Brain pericyte (primary cell): ENCODE measurements around the gene PLEKHG5.
"Not testable (repeated sequence)": the region's sequence is repeated elsewhere in the genome, so short reads cannot be mapped to it uniquely, and the experiment has no call there.

Source experiments
- DNase-seq: peaks from one replicate; pipeline ENCODE4 v3.0.0-alpha.2; 2012; ENCODE audit warnings: low read depth, low spot score

Gene PLEKHG5

GRCh38 chr1:6496890-6497214 is 5.4 kb upstream of the PLEKHG5 start:
- no peak for DNase-seq

GRCh38 chr1:6496365-6496721 is 4.9 kb upstream of the PLEKHG5 start:
- no peak for DNase-seq

DNA sequence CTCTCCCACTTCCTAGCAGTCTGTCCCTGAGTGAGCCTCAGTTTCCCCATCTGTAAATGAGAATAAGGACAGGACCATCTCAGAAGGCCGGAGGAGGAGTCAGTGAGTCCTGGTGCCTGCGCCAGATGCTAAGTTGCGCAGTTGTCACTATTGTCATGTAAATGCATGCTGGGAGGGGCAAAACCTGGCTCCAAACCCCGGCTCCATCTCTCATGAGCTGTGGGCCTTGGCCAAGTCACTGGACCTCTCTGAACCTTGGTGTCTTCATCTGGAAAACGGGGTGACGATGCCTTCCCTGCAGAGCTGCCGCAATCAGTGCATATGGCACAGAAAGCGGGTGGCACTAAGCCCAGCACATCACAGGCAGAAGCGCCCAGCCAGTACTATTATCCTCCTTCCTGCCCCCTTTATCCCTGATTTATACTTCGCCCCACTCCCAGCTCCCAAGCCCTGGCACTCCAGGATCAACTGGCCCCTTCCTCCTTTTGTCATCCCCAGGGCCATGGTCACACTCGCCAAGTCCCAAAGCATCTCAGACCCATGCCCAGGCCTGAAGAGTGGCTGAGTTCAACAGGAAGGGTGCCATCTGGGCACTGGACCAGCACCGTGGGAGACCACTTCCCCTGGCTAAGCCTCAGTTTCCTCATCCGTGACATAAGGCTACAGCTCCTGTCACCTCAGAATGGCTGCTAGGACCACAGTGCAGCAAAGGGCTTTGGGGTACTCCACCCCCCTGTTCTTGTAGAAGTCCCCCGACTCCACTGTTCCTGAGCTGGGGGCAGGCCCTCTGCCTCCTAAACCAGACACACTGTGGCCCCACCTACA is 4.3 kb upstream of the PLEKHG5 start:
- no peak for DNase-seq

DNA sequence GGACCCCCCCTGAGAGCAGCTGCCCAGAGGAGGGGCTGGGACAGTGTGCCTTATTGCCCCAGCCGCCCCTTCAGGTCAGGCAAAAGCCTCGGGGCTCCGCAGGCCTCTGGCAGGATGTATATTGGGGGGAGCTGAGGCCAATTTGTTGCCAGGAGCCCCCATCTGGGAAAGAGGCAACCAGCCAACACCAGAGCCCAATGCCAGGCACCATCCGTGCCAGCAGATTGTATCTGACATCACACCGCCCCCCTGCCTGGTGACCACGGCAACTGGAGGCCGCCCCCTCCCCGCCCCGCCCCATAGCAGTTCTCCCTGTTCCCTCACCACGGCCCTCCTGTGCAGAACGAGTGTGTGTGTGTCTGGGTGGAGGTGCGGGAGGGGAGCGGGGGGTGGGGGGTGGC is 3.6 kb upstream of the PLEKHG5 start:
- DNase-seq: no peak

DNA sequence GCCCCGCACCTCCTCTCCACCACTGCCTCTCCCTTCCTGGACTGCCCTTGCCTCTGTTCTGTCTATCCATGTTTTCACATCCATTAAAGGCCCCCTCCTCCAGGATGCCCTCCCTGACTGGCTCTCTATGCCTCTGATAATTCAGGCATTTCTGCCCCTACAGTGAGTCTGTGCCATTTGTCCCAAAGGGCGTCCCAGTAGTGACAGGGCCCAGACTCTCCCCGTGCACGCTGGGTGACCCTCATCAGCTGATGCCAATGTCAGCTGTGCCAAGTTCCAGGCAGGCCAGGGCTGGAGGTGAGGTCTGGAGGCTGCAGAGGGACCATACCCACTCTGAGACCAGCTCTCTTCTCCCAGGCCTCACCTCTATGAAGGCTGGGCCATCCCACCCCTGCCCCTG is 3.2 kb upstream of the PLEKHG5 start:
- DNase-seq: no peak

DNA sequence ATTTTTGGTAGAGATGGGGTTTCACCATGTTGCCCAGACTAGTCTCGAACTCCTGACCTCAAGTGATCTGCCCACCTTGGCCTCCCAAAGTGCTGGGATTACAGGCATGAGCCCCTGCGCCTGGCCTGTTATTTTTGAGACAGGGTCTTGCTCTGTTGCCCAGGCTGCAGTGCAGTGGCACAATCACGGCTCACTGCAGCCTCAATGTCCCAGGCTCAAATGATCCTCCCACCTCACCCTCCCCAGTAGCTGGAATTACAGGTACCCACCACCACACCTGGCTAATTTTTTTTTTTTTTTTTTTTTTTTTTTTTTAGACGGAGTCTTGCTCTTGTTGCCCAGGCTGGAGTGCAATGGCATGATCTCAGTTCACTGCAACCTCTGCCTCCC is 2.4 kb upstream of the PLEKHG5 start:
- not testable (repeated sequence) for DNase-seq

GRCh38 chr1:6491966-6492365 is 499 bp upstream of the PLEKHG5 start:
- DNase-seq: no peak

DNA sequence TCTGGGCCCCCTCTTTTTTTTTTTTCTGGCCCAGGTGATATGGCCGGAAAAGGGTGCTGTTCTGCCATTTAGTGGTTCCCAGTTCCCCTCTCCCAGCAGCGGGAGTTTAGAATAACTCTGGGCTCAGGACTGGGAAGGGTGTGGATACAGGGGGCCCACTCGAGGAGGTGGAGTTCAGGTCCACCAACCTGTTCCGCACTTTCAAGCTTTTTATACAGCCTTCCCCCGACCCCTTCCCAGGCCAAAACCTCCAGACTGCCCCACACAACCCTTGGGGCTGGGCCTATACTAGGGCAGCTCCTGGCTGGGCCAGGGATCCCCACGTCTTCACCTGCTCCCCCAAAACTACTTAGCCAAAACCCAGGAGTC is 402 bp downstream of the PLEKHG5 start:
- DNase-seq: no peak

- DNase-seq: no peak
Observed at GRCh38 chr1:6490181-6491080, 1.0 kb downstream of the PLEKHG5 start.

DNA sequence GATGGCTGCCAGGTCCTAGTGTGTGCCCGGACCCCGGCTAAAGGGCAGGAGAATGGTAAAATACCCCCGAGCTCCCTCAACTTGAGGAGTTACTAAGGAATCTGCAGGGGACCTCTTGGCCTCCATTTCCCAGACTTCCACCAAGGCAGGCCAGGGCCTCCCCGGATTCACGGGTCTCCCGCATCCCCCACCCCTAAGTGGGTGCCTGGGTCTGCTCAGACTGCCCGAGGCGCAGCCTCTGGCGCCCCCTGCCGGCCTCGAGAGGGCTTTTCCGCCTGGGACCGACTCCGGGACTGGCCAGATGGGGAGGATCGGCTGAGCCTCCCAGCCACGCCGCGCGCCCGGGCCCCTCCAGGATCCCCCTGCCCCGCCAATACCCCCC is 1.7 kb downstream of the PLEKHG5 start:
- no peak for DNase-seq

- no peak for DNase-seq
Observed at GRCh38 chr1:6489383-6489765, 2.1 kb downstream of the PLEKHG5 start.

- DNase-seq: no peak
Observed at GRCh38 chr1:6488602-6489382, 2.7 kb downstream of the PLEKHG5 start.

DNA sequence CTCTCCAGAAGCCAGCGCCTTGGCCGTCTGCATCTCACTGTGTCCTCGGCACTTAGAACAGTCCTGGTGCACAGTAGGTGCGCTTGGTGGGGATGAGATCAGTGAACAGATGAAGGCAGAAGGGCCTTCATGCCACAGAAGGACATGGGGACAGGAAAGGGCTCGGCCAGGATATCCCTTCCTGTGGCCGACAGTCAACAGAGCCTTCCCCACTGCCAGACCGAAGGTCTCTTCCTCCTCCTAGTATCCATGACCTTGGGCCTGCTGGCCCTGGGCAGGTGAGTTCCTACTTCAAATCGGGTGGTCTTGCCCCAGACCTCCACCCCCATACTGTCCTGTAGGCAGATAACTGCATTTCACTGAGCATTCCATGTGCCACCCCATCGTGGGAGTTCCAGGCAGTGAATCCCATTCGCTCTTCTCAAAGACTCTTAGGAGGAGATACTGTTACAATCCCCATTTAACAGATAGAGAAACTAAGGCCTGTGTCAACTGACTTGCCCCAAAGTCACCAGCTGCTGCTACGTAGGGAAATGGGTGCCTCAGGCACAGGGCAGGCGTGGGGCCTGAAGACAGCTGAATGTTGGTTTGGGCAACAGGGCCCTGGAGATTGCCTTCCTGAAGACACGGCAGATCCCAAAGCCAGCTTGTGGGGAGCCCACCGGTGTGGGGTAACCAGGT is 3.5 kb downstream of the PLEKHG5 start:
- DNase-seq: no peak

- DNase-seq: no peak
Observed at GRCh38 chr1:6486433-6487011, 4.9 kb downstream of the PLEKHG5 start.

GRCh38 chr1:6485168-6486101 is 6.0 kb downstream of the PLEKHG5 start:
- no peak for DNase-seq

- DNase-seq: no peak
Observed at GRCh38 chr1:6484826-6485167, 6.7 kb downstream of the PLEKHG5 start.

DNA sequence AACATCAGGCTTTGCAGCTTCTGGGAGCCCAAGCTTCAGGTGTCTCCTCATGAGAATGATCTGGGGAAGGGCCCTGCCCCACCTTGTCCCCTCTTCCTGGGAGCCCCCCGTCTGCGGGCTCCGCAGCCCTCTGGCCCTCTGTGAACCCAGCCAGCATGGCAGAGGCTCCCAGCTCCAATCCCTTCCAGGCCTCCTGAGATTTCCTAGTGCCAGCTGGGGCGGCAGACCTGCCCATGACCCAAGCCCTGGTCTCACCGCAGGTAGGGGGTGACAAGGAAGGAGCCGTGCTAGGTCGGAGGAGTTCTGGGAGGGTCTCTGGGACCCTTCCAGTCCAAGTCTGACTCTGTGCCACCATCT is 7.7 kb downstream of the PLEKHG5 start:
- DNase-seq: no peak

GRCh38 chr1:6483017-6483760 is 8.3 kb downstream of the PLEKHG5 start:
- no peak for DNase-seq

DNA sequence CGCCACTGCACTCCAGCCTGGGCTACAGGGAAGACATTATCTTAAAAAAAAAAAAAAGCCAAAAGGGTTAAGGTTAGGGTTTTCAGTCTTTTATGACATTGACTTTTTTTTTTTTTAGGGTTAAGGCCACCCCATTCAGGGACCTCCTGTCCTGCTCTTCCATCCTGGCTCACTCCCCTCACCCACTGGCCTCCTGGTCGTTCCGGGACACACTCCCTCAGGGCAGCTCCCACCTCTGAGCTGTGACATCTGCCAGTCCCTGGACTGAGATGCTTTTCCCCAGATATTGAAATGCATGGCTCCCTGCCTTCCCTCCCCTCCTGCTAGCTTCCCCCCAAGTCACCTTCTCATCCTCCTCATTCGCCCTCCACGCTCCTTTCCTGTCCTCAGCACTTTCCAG is 9.6 kb downstream of the PLEKHG5 start:
- DNase-seq: no peak
